Stimulated activated effector memory CD8-positive, alpha-beta T cell treated with anti-CD3 and anti-CD28 coated beads, Interleukin-12 subunit alpha, Interleukin-12 subunit beta, amount 100 ng/mL, for 72 hours (primary cell): Measurements from ENCODE around the gene SLC25A1.
"Not testable (repeated sequence)": the region's sequence is repeated elsewhere in the genome, so short reads cannot be mapped to it uniquely, and the experiment has no call there.

Source experiments
- ATAC-seq: fragments of 150-1000 bp; cut with Tn5 transposase; 2 replicates; pipeline ENCODE4 v1.10.0; 2021
- DNase-seq, 2 donors: peaks; one replicate each; pipeline ENCODE4 v3.0.0; 2021 to 2022; ENCODE audit warnings: low spot score in 2 of 2
- H3K27ac Mint-ChIP-seq: one replicate; pipeline ENCODE4 v1.8.0; 2022; ENCODE audit warnings: mild to moderate bottlenecking, mixed read lengths
- H3K36me3 Mint-ChIP-seq: one replicate; pipeline ENCODE4 v1.8.0; 2022; ENCODE audit warnings: mild to moderate bottlenecking, mixed read lengths
- H3K4me1 Mint-ChIP-seq: one replicate; pipeline ENCODE4 v1.8.0; 2022; ENCODE audit warnings: mixed read lengths
- H3K4me3 Mint-ChIP-seq: one replicate; pipeline ENCODE4 v1.8.0; 2022; ENCODE audit warnings: mild to moderate bottlenecking, mixed read lengths
- H3K9me3 Mint-ChIP-seq: one replicate; pipeline ENCODE4 v1.8.0; 2022; ENCODE audit warnings: mixed read lengths

SLC25A1 gene

GRCh38 chr22:19168088-19168890, 10.2 kb downstream of the SLC25A1 start:
- Mint-ChIP-seq H3K9me3 (no peaks in the 10 kb centered on the region), H3K4me1 (peaks cover 36% of the 10 kb centered on the region), H3K27ac (no peak overlapping the region), H3K4me3 (peak overlapping the region; percentile 94), H3K36me3 (peaks cover 13% of the 10 kb centered on the region)
- no peak for DNase-seq
- ATAC-seq, result no peak

- Mint-ChIP-seq H3K4me1 (peaks cover 26% of the 10 kb centered on the region), H3K36me3 (peaks cover 9% of the 10 kb centered on the region), H3K4me3 (no peak overlapping the region), H3K9me3 (no peaks in the 10 kb centered on the region), H3K27ac (no peak overlapping the region)
- DNase-seq (no peak), ATAC-seq (no peak)
These were observed 11.2 kb downstream of the SLC25A1 start for GRCh38 chr22:19167106-19167869.

DNA sequence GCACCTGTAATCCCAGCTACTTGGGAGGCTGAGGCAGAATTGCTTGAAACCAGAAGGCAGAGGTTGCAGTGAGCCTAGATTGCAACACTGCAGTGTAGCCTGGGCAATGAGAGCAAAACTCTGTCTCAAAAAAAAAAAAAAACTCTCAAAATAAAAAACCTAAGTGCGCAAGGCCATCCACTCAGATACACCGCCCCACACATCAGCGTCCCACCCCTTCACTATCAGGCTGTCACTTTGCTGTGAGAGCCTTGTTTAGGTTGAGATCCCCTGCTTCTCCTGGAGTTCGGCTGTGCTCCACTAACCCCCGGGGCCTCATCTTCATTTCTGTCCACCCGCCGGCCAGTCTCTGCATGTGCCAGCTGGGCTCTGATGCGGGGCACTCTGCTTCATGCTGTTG, 12.1 kb downstream of the SLC25A1 start:
- Mint-ChIP-seq H3K4me1 (peaks cover 22% of the 10 kb centered on the region), H3K9me3 (no peaks in the 10 kb centered on the region), H3K27ac (no peak overlapping the region), H3K36me3 (peaks cover 9% of the 10 kb centered on the region), H3K4me3 (no peak overlapping the region)
- DNase-seq (no peak), ATAC-seq (no peak)

GRCh38 chr22:19164425-19164824, 14.1 kb downstream of the SLC25A1 start:
- Mint-ChIP-seq H3K4me1 (peaks cover 10% of the 10 kb centered on the region), H3K27ac (no peak overlapping the region), H3K9me3 (no peaks in the 10 kb centered on the region), H3K4me3 (no peak overlapping the region), H3K36me3 (no peaks in the 10 kb centered on the region)
- ATAC-seq (no peak), DNase-seq (no peak)

DNA sequence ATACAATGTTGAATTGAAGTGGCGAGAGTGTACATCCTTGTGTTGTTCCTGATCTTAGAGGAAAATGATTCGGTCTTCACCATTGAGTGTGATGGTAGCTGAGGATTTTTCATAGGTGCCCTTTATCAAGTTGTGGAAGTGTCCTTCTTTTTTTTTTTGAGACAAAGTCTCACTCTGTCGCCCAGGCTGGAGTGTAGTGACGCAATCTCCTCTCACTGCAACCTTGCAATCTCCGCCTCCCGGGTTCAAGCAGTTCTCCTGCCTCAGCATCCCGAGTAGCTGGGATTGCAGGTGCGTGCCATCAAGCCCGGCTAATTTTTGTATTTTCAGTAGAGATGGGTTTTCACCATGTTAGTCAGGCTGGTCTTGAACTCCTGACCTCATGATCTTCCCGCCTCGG, 19.9 kb downstream of the SLC25A1 start:
- H3K27ac Mint-ChIP-seq, H3K36me3 Mint-ChIP-seq, H3K4me3 Mint-ChIP-seq, ATAC-seq, H3K9me3 Mint-ChIP-seq, H3K4me1 Mint-ChIP-seq, DNase-seq: not testable (repeated sequence)

DNA sequence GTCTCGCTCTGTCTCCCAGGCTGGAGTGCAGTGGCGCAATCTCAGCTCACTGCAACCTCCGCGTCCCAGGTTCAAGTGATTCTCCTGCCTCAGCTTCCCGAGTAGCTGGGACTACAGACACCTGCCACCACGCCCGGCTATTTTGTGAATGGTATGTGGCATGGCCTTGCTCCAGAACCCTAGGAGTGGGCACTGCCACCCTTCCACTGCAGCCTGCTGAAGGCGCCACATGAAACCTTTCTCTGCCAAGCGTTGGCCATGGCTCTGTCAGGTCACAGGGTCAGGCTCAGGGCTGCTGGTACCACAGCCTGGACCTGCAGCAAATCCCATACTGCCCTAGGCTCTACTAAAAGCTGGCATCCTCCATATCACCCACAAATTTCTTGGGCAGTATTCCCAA, 22.4 kb downstream of the SLC25A1 start:
- not testable (repeated sequence) for H3K27ac Mint-ChIP-seq, ATAC-seq, H3K4me3 Mint-ChIP-seq, H3K9me3 Mint-ChIP-seq, DNase-seq, H3K4me1 Mint-ChIP-seq, H3K36me3 Mint-ChIP-seq

DNA sequence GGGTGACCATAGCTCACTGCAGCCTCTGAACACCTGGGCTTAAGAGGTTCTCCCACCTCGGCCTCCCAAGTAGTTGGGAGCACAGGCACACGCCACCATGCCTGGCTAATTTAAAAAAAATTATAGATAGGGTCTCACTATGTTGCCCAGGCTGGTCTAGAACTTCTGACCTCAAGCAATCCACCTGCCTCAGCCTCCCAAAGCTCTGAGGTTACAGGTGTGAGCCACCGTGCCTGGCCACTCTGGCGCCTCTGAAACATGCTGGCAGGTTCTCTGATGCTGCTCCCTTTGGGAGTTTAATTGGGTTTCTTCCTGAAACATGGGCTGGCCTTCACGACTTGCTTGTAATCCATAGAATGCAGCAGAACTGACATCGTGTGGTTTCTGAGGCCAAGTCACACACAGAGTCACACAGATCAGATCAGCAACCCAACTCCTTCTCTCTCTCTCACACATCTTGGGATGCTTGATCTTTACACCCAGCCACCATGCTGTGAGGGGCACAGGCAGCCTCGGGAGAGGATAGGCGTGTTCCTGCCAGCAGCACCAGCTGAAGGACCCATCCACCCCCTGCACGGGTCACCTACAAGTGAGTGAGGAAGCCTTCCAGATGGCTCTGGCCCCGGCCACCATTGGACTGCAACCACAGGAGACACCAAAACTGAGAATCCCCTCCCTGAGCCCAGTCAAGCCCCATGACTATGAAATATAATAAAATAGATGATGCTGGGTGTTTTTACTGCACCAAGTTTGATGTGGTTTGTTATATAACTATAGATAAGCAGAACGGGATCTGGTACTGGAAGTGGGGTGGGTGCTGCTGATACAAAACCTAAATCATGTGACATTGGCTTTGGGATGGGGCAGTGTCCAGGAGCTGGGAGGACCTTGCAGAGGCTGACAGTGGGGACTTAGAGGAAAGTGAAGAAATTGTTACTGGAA, 25.3 kb downstream of the SLC25A1 start:
- DNase-seq, result no peak
- H3K4me1 Mint-ChIP-seq, result peaks cover 6% of the 10 kb centered on the region
- no peak overlapping the region for H3K27ac Mint-ChIP-seq
- no peak overlapping the region for H3K4me3 Mint-ChIP-seq
- peaks cover 4% of the 10 kb centered on the region for H3K9me3 Mint-ChIP-seq
- no peaks in the 10 kb centered on the region for H3K36me3 Mint-ChIP-seq
- no peak for ATAC-seq

GRCh38 chr22:19151329-19152191, 27.0 kb downstream of the SLC25A1 start:
- Mint-ChIP-seq H3K4me3 (peak overlapping the region; percentile 72), H3K36me3 (no peaks in the 10 kb centered on the region), H3K9me3 (peaks cover 4% of the 10 kb centered on the region), H3K27ac (no peak overlapping the region), H3K4me1 (peaks cover 6% of the 10 kb centered on the region)
- DNase-seq (no peak), ATAC-seq (no peak)

DNA sequence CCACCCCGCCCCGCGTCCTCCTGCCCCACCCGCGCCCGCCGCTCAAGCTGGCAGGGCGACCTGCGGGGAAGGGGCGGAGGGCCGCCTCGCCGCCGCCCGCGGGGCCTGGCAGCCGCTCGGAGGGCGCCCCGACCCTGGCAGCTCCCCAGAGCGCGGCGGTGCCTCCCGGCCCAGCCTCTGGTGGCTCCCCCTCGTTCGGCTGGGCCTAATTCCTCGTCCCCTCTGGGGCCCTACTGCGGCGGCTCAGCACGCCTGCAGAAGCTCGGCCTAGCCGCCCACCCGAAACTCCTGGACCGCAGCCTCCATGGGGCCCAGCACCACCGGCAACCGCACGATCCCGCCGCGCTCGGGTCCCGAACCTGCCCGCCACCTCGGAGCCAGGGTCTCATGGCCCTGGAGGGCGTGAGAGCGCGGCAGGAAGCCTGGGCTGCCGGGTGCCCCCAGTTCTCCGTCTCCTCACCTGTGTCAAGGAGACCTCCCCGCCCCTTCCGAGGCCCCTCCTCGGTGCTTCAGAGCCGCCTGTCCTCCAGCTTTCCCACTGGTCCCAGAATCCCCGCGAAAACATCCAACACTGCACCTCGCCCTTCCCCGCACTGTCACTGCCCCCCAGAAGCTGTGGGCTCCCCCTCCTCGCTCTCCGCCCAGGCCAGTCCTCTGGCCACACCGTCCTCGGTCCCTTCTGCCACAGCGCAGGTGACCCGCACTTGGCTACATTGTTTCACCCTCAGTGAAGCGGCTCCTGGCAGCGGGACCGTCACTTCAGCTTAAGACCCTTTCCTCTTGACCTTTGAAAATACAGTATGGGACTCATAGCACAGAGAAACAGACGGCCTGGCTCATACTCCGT, 27.8 kb downstream of the SLC25A1 start:
- Mint-ChIP-seq H3K4me1 (peaks cover 6% of the 10 kb centered on the region), H3K9me3 (peaks cover 4% of the 10 kb centered on the region), H3K4me3 (peak overlapping the region; percentile 72), H3K36me3 (no peaks in the 10 kb centered on the region), H3K27ac (no peak overlapping the region)
- ATAC-seq (no peak), DNase-seq (no peak)

- ATAC-seq (no peak), DNase-seq (no peak)
- Mint-ChIP-seq H3K9me3 (peaks cover 4% of the 10 kb centered on the region), H3K4me3 (peak within 1 kb of the TSS; percentile 72), H3K4me1 (peaks cover 6% of the 10 kb centered on the region), H3K27ac (no peak within 1 kb of the TSS), H3K36me3 (no peaks in the 10 kb centered on the region)
These were observed 28.5 kb downstream of the SLC25A1 start, which contains the start of gene GSC2 for GRCh38 chr22:19149991-19150390. Gene GSC2 (minus strand): TSS chr22:19150292. CDS start chr22:19150283, 9 bp downstream.

DNA sequence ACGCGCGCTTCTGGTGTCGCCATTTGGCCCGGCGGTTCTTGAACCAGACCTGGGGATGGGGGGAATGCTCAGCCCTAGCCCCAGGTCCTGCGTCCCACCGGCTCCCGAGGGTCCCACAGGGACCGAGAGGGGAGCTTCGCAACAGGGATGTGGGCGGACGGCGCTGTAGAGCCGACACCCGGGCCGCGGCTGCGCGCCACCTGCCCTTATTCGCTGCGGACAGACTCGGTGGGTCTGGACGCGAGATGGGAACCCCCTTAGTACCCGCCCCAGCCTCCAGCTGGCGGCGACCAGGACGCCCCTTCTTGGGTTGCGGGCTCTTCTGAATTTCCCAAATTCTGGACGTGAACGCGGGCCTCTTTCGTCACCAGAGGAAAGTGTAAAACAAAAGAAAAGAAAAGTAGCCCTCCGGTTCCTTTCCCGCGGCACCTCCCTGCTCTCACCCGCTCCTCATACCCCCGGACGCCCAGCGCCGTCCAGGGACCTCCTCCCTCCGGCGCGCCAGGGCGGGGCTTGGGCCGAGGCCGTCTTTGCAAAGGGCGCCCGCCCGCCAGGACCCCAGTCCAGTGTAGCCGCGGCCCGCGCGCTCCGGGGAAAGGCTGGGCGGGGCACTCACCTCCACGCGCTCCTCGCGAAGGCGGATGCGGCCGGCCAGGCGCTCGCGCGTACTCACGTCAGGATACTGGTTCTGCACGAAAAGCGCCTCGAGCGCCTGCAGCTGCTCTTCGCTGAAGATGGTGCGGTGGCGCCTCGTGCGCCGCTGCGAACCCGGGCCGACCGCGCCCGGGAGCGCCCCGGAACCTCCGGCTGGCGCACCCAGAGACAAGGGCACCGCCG, 29.3 kb downstream of the SLC25A1 start:
- no peak overlapping the region for H3K27ac Mint-ChIP-seq

GRCh38 chr22:19148417-19149046, 30.0 kb downstream of the SLC25A1 start:
- peak overlapping the region; percentile 49 for H3K4me3 Mint-ChIP-seq
- H3K27ac Mint-ChIP-seq, result no peak overlapping the region
- DNase-seq (no peak), ATAC-seq (no peak)
- H3K9me3 Mint-ChIP-seq, result peaks cover 4% of the 10 kb centered on the region
- peaks cover 21% of the 10 kb centered on the region for H3K4me1 Mint-ChIP-seq
- H3K36me3 Mint-ChIP-seq, result peaks cover 13% of the 10 kb centered on the region

More for the DNA sequence above, 29.3 kb downstream of the SLC25A1 start:
- Mint-ChIP-seq H3K4me1 (peaks cover 14% of the 10 kb centered on the region), H3K36me3 (peaks cover 5% of the 10 kb centered on the region), H3K4me3 (peak overlapping the region; percentile 49), H3K9me3 (peaks cover 4% of the 10 kb centered on the region)
- DNase-seq (peak; percentile 22 to 63), ATAC-seq (peak; percentile 26)
